ENCODE measurements around the gene TMOD1. TPM values are rescaled to one million over a fixed set of nuclear protein-coding genes. Genes with fewer than 3 reads are reported as not detected.

Gene TMOD1
- total RNA-seq, 1 donor from 2014 or later: 0.98 TPM

DNA sequence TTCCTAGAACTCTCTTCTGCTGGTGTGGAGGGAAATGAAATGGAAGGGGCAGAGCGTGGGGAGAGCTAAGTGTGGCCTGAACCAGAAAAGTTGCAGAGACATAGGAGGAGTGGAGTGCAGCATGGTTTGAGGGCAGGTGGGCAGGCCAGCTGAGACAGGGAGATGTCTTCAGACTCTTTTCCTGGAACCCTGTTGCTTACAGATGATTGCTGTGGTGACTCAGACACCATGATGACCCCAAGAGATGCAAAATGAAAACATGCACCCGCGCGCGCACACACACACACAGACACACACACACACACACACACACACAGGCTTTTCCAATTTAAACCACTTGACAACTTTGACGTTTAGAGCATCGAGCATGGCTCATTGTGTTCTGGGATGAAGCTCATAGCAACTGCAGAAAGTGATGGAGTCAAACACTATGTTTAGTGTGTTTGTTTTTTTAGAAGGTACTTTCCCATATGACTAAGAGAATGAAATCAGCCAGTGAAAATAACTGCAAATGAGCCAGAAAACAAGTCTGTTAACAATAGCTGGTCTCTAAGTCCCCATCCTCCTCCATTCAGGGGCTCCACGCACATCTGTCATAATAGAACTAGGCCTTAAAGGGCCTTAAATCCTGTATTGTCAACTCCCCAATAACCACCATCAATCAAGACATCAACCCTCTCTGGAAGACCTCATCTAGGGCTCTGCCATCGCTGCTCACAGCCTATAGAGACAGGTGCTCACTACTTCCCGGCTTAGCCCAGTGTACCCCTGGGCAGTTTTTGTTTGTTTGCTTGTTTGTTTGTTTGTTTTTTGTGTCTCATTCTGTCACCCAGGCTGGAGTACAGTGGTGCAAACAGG lies 9.6 kb downstream of the TMOD1 start:
- H3K4me3 ChIP-seq (ENCODE audit: low read depth, low read length): no peak overlapping the region
- DNase-seq (ENCODE audit: low read depth): peak; percentile 72
- TF ChIP-seq, protein P1, sequence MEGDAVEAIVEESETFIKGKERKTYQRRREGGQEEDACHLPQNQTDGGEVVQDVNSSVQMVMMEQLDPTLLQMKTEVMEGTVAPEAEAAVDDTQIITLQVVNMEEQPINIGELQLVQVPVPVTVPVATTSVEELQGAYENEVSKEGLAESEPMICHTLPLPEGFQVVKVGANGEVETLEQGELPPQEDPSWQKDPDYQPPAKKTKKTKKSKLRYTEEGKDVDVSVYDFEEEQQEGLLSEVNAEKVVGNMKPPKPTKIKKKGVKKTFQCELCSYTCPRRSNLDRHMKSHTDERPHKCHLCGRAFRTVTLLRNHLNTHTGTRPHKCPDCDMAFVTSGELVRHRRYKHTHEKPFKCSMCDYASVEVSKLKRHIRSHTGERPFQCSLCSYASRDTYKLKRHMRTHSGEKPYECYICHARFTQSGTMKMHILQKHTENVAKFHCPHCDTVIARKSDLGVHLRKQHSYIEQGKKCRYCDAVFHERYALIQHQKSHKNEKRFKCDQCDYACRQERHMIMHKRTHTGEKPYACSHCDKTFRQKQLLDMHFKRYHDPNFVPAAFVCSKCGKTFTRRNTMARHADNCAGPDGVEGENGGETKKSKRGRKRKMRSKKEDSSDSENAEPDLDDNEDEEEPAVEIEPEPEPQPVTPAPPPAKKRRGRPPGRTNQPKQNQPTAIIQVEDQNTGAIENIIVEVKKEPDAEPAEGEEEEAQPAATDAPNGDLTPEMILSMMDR (conservative IDR thresholded peaks at IDR 0.05; ENCODE audit: low read depth, low read length): no peak

DNA sequence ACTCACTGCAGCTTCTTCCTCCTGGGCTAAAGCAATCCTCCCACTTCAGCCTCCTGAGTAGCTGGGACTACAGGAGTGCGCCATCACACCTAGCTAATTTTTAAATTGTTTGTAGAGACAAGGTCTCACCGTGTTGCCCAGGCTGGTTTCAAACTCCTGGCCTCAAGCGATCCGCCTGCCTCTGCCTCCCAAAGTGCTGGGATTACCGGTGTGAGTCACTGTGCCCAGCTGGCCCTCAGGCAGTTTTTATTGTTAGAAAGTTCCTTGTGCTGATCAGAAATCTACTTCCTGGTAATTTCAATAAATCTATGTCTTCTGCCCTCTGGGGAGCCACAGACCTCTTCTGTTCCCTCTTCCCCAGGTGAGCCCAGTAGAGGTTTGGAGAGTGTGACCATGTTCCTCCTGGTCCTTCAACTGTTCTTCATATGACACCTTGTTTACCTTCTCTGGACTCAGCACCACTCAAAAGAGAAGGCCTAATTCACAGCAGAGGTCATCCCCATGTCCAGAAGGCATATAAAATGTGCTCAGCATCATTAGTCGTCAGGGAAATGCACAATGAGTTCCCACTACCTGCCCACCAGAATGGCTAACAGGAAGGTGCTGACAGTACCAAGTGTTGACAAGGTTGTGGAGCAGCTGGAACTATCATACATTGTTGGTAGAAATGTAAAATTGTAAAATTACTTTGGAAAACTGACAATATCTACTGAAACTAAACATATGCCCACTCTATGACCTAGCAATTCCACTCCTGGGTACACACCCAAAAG lies 10.4 kb downstream of the TMOD1 start:
- DNase-seq (ENCODE audit: low read depth): no peak
- H3K4me3 ChIP-seq (ENCODE audit: low read depth, low read length): no peak overlapping the region

DNA sequence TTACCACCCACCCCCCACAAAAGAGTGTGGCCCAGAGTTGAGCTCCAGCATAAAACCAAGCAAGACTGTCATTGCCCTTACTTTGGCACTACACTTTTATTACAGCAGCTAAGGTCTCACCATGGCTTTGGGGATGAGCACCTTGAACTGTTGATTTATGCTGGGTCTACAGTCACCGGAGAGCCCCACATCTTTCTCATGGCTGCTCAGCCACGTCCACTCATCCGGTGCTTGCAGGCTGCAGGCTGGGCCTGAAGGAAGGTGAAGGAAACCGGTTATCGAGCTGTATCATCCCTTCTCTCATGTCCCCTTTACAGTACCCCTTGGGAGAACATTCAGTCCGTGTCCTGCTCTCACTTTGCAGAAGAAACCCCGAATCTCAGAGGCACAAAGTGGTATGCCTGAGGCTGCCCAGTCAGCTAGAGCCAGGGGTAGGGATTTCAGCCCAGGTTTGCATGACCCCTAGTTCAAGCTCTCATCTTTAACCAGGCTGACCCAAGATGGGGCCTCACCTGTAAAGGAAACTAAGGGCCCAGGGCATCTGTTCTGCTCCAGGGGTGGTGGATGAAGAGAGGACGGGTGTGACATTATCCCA lies 11.6 kb downstream of the TMOD1 start:
- no peak for DNase-seq (ENCODE audit: low read depth)
- TF ChIP-seq, protein P1 (conservative IDR thresholded peaks at IDR 0.05; ENCODE audit: low read depth, low read length): no peak
- no peak overlapping the region for H3K4me3 ChIP-seq (ENCODE audit: low read depth, low read length)

More for the DNA sequence above, 10.4 kb downstream of the TMOD1 start:
- TF ChIP-seq, protein P1 (conservative IDR thresholded peaks at IDR 0.05; ENCODE audit: low read depth, low read length): no peak

DNA sequence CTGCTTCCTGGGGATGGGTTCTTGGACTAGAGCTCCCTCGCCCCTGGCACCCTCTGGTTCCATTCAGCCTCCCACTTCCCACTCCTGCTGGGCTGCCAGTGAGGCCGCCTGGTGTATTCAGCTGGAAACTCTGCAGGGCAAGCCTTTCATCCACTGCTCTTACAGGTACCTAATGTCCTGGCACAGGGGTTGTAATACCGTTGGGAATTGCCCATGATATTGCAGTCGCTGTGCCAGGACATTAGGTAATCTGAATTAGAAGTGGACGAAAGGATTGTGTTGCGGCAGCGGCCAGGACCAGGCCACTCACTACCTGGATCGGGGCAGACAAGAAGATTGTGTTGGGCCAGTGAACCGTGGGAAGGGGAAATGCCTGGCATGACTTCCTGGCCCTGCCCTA lies 13.1 kb downstream of the TMOD1 start:
- DNase-seq (ENCODE audit: low read depth): no peak
- TF ChIP-seq, protein P1 (conservative IDR thresholded peaks at IDR 0.05; ENCODE audit: low read depth, low read length): no peak

DNA sequence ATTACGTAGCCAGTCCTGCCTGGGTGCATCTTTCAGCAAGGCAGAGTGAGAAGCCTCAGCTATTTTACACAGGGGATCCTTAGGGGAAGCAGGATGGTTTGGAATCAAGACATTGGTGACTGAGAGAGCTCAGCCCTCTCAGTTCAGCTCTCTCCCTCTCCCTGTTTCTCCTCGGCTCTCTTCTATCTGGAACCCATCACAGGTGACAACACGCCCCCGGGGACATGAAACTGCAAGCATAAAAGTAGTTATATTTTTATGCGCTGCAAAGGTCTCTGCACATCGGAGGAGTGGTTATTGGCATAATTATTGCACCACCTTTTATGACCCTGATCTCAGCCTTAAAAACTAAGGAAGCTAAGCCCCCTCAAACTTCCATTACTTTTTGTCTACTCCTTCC lies 14.2 kb downstream of the TMOD1 start:
- DNase-seq (ENCODE audit: low read depth): no peak
- no peak overlapping the region for H3K4me3 ChIP-seq (ENCODE audit: low read depth, low read length)
- TF ChIP-seq, protein P1 (conservative IDR thresholded peaks at IDR 0.05; ENCODE audit: low read depth, low read length): no peak

More for the DNA sequence above, 13.1 kb downstream of the TMOD1 start:
- no peak overlapping the region for H3K4me3 ChIP-seq (ENCODE audit: low read depth, low read length)

DNA sequence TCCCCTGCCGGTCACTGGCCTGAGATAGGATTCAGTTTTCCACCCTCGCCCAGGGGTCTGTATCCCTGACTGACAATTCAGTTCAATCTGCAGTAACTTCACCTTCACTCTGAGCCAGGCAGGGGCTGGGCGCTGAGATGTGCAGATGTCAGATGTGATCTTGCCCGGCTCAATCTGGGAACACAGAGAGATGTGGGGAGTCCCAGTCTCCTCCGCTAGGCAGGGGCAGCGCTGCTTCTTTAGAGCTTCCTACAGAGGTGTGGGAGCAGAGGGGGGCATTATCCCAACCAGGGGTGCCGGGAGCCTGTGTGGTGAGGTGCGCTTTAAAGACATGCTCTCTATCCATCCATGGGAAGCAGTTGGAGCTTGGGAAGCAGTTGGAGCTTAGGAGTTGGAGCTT lies 14.6 kb downstream of the TMOD1 start:
- no peak overlapping the region for H3K4me3 ChIP-seq (ENCODE audit: low read depth, low read length)
- DNase-seq (ENCODE audit: low read depth): no peak
- TF ChIP-seq, protein P1 (conservative IDR thresholded peaks at IDR 0.05; ENCODE audit: low read depth, low read length): no peak

Measured in epithelial cell of proximal tubule (primary cell).